OCI-LY3 (cell line): ENCODE data around the gene SERPINF2.

Experiments used
- EZH2phosphoT487 ChIP-seq: fragments of 200-600 bp; shearing (Covaris generic); IDR thresholded peaks from 2 replicates; pipeline ENCODE4 v1.6.1; 2018; ENCODE audit warnings: antibody characterized with exemption, mixed run types, low read depth
- TF ChIP-seq, protein P1 (sequence below): fragments of 200-600, 300-600 bp; sonication (generic); IDR thresholded peaks from 2 replicates; pipeline ENCODE4 v1.5.1; 2014; ENCODE audit warnings: antibody characterized with exemption, low read length, low read depth

DNA sequence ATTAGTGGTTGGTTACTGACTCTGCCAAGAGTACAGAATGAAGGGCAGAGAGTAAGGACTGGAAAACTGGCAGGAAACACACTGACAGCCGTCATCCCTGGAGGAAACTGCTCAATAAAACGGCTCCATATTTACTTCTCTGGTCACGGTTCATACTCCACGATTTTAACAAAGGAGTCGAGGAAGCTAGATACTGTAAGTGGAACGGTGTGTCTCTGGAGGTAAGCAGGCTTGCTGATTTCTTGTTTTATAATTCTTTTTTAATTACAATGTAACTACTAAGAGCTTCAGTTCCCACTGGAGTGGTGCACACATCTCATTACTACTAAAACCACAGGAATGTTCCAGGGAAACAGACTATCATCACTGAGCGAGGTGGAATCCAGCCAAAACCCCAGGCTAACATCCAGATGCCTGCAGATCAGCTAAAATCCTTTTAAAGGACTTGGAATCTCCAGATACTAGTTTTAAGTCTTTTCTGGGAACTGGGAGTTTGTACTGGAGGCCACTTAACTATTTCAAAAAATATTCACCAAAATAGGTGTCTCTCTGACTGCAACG lies 37.0 kb downstream of the SERPINF2 start:
- TF ChIP-seq, protein P1, sequence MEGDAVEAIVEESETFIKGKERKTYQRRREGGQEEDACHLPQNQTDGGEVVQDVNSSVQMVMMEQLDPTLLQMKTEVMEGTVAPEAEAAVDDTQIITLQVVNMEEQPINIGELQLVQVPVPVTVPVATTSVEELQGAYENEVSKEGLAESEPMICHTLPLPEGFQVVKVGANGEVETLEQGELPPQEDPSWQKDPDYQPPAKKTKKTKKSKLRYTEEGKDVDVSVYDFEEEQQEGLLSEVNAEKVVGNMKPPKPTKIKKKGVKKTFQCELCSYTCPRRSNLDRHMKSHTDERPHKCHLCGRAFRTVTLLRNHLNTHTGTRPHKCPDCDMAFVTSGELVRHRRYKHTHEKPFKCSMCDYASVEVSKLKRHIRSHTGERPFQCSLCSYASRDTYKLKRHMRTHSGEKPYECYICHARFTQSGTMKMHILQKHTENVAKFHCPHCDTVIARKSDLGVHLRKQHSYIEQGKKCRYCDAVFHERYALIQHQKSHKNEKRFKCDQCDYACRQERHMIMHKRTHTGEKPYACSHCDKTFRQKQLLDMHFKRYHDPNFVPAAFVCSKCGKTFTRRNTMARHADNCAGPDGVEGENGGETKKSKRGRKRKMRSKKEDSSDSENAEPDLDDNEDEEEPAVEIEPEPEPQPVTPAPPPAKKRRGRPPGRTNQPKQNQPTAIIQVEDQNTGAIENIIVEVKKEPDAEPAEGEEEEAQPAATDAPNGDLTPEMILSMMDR = no peak
- TF ChIP-seq EZH2phosphoT487 = no peak
